ENCODE data around the gene SULF2. TPM values are rescaled to one million over a fixed set of nuclear protein-coding genes. Genes with fewer than 3 reads are reported as not detected.

The SULF2 gene
- polyA plus RNA-seq, 1 donor: 38.2 TPM

- no peak for DNase-seq
These were observed 1.3 kb downstream of the SULF2 start for GRCh38 chr20:47783828-47784598.

GRCh38 chr20:47782920-47783552, 2.2 kb downstream of the SULF2 start:
- DNase-seq: no peak

- no peak for DNase-seq
These were observed 3.2 kb downstream of the SULF2 start for GRCh38 chr20:47782076-47782475.

- DNase-seq: no peak
These were observed 3.6 kb downstream of the SULF2 start for GRCh38 chr20:47781632-47782031.

- no peak for DNase-seq
These were observed 4.4 kb downstream of the SULF2 start for GRCh38 chr20:47780720-47781389.

GRCh38 chr20:47778398-47779354, 6.6 kb downstream of the SULF2 start:
- no peak for DNase-seq

- DNase-seq: no peak
These were observed 8.1 kb downstream of the SULF2 start for GRCh38 chr20:47777220-47777619.

GRCh38 chr20:47776639-47777038, 8.6 kb downstream of the SULF2 start:
- DNase-seq: no peak

- DNase-seq: no peak
These were observed 9.4 kb downstream of the SULF2 start for GRCh38 chr20:47775841-47776240.

GRCh38 chr20:47775039-47775438, 10.2 kb downstream of the SULF2 start:
- no peak for DNase-seq

- DNase-seq: no peak
These were observed 11.0 kb downstream of the SULF2 start for GRCh38 chr20:47774131-47774777.

- DNase-seq: no peak
These were observed 11.9 kb downstream of the SULF2 start for GRCh38 chr20:47773371-47773786.

- DNase-seq: no peak
These were observed 14.3 kb downstream of the SULF2 start for GRCh38 chr20:47770935-47771334.

- DNase-seq: no peak
These were observed 17.1 kb downstream of the SULF2 start for GRCh38 chr20:47768016-47768824.

- no peak for DNase-seq
These were observed 19.3 kb downstream of the SULF2 start for GRCh38 chr20:47765691-47766594.

- DNase-seq: no peak
These were observed 20.0 kb downstream of the SULF2 start for GRCh38 chr20:47765271-47765670.

- no peak for DNase-seq
These were observed 21.0 kb downstream of the SULF2 start for GRCh38 chr20:47764154-47764733.

- no peak for DNase-seq
These were observed 22.5 kb downstream of the SULF2 start for GRCh38 chr20:47762699-47763268.

- DNase-seq: no peak
These were observed 23.7 kb downstream of the SULF2 start for GRCh38 chr20:47761482-47762047.

All from hindlimb muscle (tissue), 1 donor.